ENCODE measurements around the gene SFPQ.
A peak's percentile ranks its signal among the peaks of the same experiment; 100 is the strongest.
"Not testable (repeated sequence)": the region's sequence is repeated elsewhere in the genome, so short reads cannot be mapped to it uniquely, and the experiment has no call there.

Gene SFPQ

DNA sequence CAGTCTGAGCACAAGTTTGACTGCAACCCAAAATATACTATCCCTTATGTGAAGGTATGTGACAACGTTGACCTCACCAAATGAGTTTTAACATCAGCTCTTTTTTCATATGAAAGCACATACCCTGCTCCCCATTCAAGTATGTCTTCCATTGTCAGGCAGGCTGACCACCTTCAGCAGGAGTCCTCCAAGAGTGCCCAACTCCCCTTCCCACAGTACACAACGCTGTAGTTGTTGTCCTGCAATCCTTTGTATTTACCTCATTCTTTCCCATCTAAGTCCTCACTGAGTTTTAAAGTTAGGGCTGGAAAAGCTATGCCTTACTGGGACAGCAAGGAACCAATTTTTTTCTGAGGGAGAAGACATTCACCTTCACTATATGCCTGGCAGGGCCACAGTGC lies 14.7 kb downstream of the SFPQ start:
- Mint-ChIP-seq H3K4me1 (ENCODE audit: low read depth) (peaks cover 39% of the 10 kb centered on the region), H3K27me3 (no peaks in the 10 kb centered on the region), H3K36me3 (ENCODE audit: low read depth) (peaks cover 87% of the 10 kb centered on the region), H3K27ac (peak overlapping the region; percentile 45), H3K4me3 (no peak overlapping the region), H3K9me3 (no peaks in the 10 kb centered on the region)

DNA sequence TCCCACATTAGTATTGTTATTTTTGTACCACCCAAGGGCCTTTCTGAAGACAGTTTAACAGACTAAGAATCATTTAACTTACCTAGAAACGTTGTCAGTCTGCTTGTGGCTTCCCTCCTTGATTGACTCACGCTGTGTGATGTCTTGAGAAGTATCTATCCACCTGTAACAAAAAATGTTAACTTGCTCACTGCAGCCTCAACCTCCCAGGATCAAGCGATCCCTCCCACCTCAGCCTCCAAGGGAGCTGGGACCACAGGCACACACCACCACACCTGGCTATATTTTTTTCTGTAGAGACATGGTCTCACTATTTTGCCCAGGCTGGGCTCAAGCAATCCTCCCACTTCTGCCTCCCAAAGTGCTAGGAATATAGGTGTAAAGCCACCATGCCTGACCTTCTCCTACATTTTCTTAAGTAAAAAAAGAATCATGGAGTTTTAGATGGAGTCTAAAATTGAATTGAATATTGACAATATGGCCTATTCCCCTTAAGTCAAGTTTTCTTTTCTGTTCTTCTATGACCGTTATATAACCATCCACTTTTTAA lies 15.6 kb downstream of the SFPQ start:
- Mint-ChIP-seq H3K27me3 (no peaks in the 10 kb centered on the region), H3K36me3 (ENCODE audit: low read depth) (peaks cover 77% of the 10 kb centered on the region), H3K27ac (no peak overlapping the region), H3K4me1 (ENCODE audit: low read depth) (peaks cover 30% of the 10 kb centered on the region), H3K4me3 (peak overlapping the region; percentile 33), H3K9me3 (no peaks in the 10 kb centered on the region)

DNA sequence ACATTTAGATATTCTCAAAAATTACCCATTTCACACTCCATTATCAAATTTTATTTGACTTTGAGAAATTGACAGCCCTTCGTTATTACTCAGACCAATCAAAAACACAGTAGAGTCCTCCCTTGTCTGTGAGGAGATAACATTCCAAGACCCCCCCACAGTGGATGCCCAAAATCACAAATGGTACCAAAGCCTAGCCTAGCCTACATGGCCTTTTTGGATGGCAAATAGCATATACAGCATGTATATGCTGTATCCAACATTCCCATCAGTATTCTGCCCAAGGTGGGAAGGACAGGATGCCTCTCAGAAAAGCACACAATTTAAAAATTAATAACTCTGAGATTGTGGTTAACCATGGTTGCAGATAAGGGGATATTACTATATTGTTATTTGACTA lies 17.3 kb downstream of the SFPQ start:
- no peaks in the 10 kb centered on the region for H3K9me3 Mint-ChIP-seq
- no peak overlapping the region for H3K4me3 Mint-ChIP-seq
- H3K27me3 Mint-ChIP-seq: no peaks in the 10 kb centered on the region
- H3K27ac Mint-ChIP-seq: no peak overlapping the region
- peaks cover 60% of the 10 kb centered on the region for H3K36me3 Mint-ChIP-seq (ENCODE audit: low read depth)
- H3K4me1 Mint-ChIP-seq (ENCODE audit: low read depth): peaks cover 12% of the 10 kb centered on the region

GRCh38 chr1:35175098-35175576 lies 17.8 kb downstream of the SFPQ start:
- no peaks in the 10 kb centered on the region for H3K9me3 Mint-ChIP-seq
- no peak overlapping the region for H3K27ac Mint-ChIP-seq
- H3K4me3 Mint-ChIP-seq: no peak overlapping the region
- peaks cover 56% of the 10 kb centered on the region for H3K36me3 Mint-ChIP-seq (ENCODE audit: low read depth)
- peaks cover 8% of the 10 kb centered on the region for H3K4me1 Mint-ChIP-seq (ENCODE audit: low read depth)
- no peaks in the 10 kb centered on the region for H3K27me3 Mint-ChIP-seq

DNA sequence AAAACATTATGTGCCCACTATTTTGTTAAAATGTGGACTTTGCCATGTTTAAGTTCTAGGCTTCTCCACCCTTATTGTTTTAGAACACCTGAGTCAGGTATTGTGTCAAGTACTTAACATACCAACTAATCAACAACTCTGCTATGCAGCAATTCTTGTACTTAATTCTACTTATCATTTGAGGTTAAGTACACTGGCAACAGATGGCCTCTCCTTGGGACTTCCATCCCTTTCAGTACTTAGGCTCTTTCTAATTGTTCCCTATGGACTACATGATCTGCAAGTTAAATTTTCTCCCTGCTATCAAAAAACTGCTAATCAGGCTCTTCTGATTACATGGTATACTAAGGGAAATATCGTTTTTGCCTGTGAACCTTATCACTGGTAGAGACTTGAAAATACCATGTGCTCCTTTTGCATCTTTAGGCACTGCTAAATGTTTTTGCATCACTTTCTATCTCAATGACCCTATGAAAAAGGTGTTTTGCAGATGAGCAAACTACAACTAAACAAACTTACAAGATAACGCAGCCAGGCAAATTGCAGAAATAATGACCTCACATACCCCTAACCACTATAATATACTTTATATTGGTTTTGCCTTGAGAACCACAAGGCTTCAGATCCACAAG lies 18.9 kb downstream of the SFPQ start:
- Mint-ChIP-seq H3K4me3 (no peak overlapping the region), H3K27me3 (no peaks in the 10 kb centered on the region), H3K36me3 (ENCODE audit: low read depth) (peaks cover 44% of the 10 kb centered on the region), H3K4me1 (ENCODE audit: low read depth) (peaks cover 3% of the 10 kb centered on the region), H3K9me3 (no peaks in the 10 kb centered on the region), H3K27ac (no peak overlapping the region)

DNA sequence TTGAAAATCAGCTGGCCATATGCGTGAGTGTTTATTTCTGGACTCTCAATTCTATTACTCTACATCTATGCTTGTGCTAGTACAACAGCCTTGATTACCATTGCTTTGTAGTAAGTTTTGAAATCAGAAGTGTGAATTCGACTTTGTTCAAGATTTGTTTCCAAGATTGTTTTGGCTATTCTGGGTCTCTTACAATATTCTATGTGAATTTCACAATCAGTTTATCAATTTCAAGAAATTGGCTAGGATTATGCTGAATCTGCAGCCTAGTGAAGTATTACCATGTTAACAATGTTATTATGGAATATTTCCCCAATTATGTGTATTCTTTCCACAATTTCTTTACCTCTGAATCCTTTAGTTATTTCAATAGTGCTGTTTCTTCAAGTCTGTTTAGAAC lies 19.5 kb downstream of the SFPQ start:
- Mint-ChIP-seq H3K4me3 (no peak overlapping the region), H3K36me3 (ENCODE audit: low read depth) (peaks cover 39% of the 10 kb centered on the region), H3K9me3 (no peaks in the 10 kb centered on the region), H3K27ac (no peak overlapping the region), H3K27me3 (no peaks in the 10 kb centered on the region), H3K4me1 (ENCODE audit: low read depth) (peaks cover 3% of the 10 kb centered on the region)

DNA sequence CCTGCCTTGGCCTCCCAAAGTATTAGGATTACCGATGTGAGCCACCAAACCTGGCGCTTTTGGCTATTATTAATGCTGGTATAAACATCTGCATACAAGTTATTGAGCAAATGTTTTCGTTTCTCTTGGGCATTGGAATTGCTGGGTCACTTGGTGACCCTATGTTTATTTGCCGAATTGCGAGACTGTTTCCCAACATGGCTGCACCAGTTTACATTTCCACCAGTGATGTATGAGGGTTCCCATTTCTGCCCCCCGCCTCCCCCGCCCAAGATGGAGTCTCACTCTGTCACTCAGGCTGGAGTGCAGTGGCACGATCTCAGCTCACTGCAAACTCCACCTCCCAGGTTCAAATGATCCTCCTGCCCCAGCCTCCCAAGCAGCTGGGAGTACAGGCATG lies 20.9 kb downstream of the SFPQ start:
- no peaks in the 10 kb centered on the region for H3K27me3 Mint-ChIP-seq
- no peaks in the 10 kb centered on the region for H3K4me1 Mint-ChIP-seq (ENCODE audit: low read depth)
- no peaks in the 10 kb centered on the region for H3K9me3 Mint-ChIP-seq
- H3K27ac Mint-ChIP-seq: no peak overlapping the region
- H3K4me3 Mint-ChIP-seq: no peak overlapping the region
- peaks cover 24% of the 10 kb centered on the region for H3K36me3 Mint-ChIP-seq (ENCODE audit: low read depth)

GRCh38 chr1:35171579-35171978 lies 21.4 kb downstream of the SFPQ start:
- no peak overlapping the region for H3K4me3 Mint-ChIP-seq
- no peaks in the 10 kb centered on the region for H3K9me3 Mint-ChIP-seq
- no peaks in the 10 kb centered on the region for H3K4me1 Mint-ChIP-seq (ENCODE audit: low read depth)
- H3K36me3 Mint-ChIP-seq (ENCODE audit: low read depth): peaks cover 24% of the 10 kb centered on the region
- H3K27ac Mint-ChIP-seq: no peak overlapping the region
- H3K27me3 Mint-ChIP-seq: no peaks in the 10 kb centered on the region

- Mint-ChIP-seq H3K4me1 (ENCODE audit: low read depth) (no peaks in the 10 kb centered on the region), H3K4me3 (no peak overlapping the region), H3K36me3 (ENCODE audit: low read depth) (no peaks in the 10 kb centered on the region), H3K9me3 (no peaks in the 10 kb centered on the region), H3K27me3 (no peaks in the 10 kb centered on the region), H3K27ac (no peak overlapping the region)
These were observed 28.1 kb downstream of the SFPQ start for GRCh38 chr1:35164893-35165292.

GRCh38 chr1:35151220-35151619 lies 41.7 kb downstream of the SFPQ start:
- Mint-ChIP-seq H3K4me3 (no peak overlapping the region), H3K9me3 (no peaks in the 10 kb centered on the region), H3K36me3 (ENCODE audit: low read depth) (no peaks in the 10 kb centered on the region), H3K4me1 (ENCODE audit: low read depth) (peaks cover 8% of the 10 kb centered on the region), H3K27me3 (no peaks in the 10 kb centered on the region), H3K27ac (no peak overlapping the region)

GRCh38 chr1:35145892-35146549 lies 46.9 kb downstream of the SFPQ start:
- not testable (repeated sequence) for H3K27ac Mint-ChIP-seq; H3K4me3 Mint-ChIP-seq; H3K27me3 Mint-ChIP-seq; H3K36me3 Mint-ChIP-seq (ENCODE audit: low read depth); H3K4me1 Mint-ChIP-seq (ENCODE audit: low read depth); H3K9me3 Mint-ChIP-seq

- no peak overlapping the region for H3K27ac Mint-ChIP-seq
- no peaks in the 10 kb centered on the region for H3K36me3 Mint-ChIP-seq (ENCODE audit: low read depth)
- no peak overlapping the region for H3K4me3 Mint-ChIP-seq
- peaks cover 8% of the 10 kb centered on the region for H3K4me1 Mint-ChIP-seq (ENCODE audit: low read depth)
- H3K9me3 Mint-ChIP-seq: no peaks in the 10 kb centered on the region
- no peaks in the 10 kb centered on the region for H3K27me3 Mint-ChIP-seq
These were observed 49.0 kb downstream of the SFPQ start for GRCh38 chr1:35143737-35144508.

- H3K4me1 Mint-ChIP-seq (ENCODE audit: low read depth); H3K27ac Mint-ChIP-seq; H3K4me3 Mint-ChIP-seq; H3K27me3 Mint-ChIP-seq; H3K36me3 Mint-ChIP-seq (ENCODE audit: low read depth); H3K9me3 Mint-ChIP-seq: not testable (repeated sequence)
These were observed 50.2 kb downstream of the SFPQ start for GRCh38 chr1:35142728-35143127.

DNA sequence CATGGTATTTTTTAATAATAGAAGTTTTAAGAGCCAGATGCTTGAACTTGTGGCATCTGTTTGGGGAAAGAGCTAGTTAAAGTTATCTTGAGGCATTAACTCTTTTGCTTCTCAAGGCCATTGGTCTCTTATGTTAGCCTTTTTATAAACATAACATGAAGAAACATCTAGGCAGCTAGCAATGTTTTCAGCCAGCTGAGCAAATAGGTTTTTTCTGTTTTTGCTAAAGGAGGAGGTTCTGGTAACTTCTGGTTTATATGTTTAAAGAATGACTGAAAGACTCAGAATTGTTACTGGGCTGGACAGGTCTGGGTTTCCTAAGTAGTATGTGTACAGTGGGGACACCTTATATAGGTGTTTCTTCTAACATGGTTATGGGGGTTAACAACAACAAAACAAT lies 50.7 kb downstream of the SFPQ start:
- not testable (repeated sequence) for H3K9me3 Mint-ChIP-seq; H3K4me1 Mint-ChIP-seq (ENCODE audit: low read depth); H3K27ac Mint-ChIP-seq; H3K27me3 Mint-ChIP-seq; H3K4me3 Mint-ChIP-seq; H3K36me3 Mint-ChIP-seq (ENCODE audit: low read depth)

DNA sequence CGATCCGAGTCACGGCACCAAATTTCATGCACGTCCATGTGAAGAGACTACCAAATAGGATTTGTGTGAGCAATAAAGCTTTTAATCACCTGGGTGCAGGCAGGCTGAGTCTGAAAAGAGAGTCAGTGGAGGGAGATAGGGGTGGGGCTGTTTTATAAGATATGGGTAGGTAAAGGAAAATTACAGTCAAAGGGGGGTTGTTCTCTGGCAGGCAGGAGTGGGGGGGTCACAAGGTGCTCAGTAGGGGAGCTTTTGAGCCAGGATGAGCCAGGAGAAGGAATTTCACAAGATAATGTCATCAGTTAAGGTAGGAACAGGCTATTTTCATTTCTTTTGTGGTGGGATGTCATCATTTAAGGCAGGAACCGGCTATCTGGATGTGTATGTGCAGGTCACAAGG lies 55.4 kb downstream of the SFPQ start:
- H3K27me3 Mint-ChIP-seq; H3K27ac Mint-ChIP-seq; H3K36me3 Mint-ChIP-seq (ENCODE audit: low read depth); H3K9me3 Mint-ChIP-seq; H3K4me1 Mint-ChIP-seq (ENCODE audit: low read depth); H3K4me3 Mint-ChIP-seq: not testable (repeated sequence)
